SU-DHL-6 (cell line): ENCODE results near the gene ATP6V0A1.

ENCODE experiments used
- H2AFZ ChIP-seq: fragments of 200-600 bp; sonication (generic); 2 replicates; pipeline ENCODE4 v1.6.1; 2014; ENCODE audit warnings: low read depth, mild to moderate bottlenecking, moderate library complexity, mixed read lengths, antibody characterized with exemption, low read length; ENCODE audit not compliant: severe bottlenecking
- H3F3A ChIP-seq: fragments of 200-600 bp; shearing (Covaris generic); 2 replicates; pipeline ENCODE4 v1.6.0; 2016; ENCODE audit warnings: antibody characterized with exemption, mild to moderate bottlenecking; ENCODE audit not compliant: insufficient read depth
- H3K27ac ChIP-seq: fragments of 200-600 bp; sonication (generic); 2 replicates; pipeline ENCODE4 v1.5.1; 2016; ENCODE audit warnings: low read depth, mild to moderate bottlenecking, low read length, moderate library complexity, mixed read lengths
- H3K27me3 ChIP-seq: fragments of 200-600 bp; sonication (generic), shearing (Covaris generic); 2 replicates; pipeline ENCODE4 v1.6.0; 2014; ENCODE audit warnings: mild to moderate bottlenecking, low read length
- H3K36me3 ChIP-seq: fragments of 200-600 bp; sonication (generic); 2 replicates; pipeline ENCODE4 v1.6.1; 2014; ENCODE audit warnings: mild to moderate bottlenecking, low read length, mixed read lengths
- H3K4me2 ChIP-seq: fragments of 300-600, 200-600 bp; shearing (Covaris generic), sonication (generic); 2 replicates; pipeline ENCODE4 v1.6.0; 2014; ENCODE audit warnings: low read length, low read depth, mild to moderate bottlenecking; ENCODE audit not compliant: poor library complexity, severe bottlenecking
- H3K4me3 ChIP-seq: fragments of 200-600 bp; sonication (generic); 2 replicates; pipeline ENCODE4 v1.5.1; 2014; ENCODE audit warnings: antibody characterized with exemption, low read length, mild to moderate bottlenecking, mixed read lengths; ENCODE audit not compliant: insufficient read depth, poor library complexity, severe bottlenecking
- H3K79me2 ChIP-seq: fragments of 200-600 bp; sonication (generic); 2 replicates; pipeline ENCODE4 v1.6.1; 2014; ENCODE audit warnings: mild to moderate bottlenecking, low read length, moderate library complexity; ENCODE audit not compliant: insufficient read depth
- H3K9ac ChIP-seq: fragments of 200-600 bp; sonication (generic); 2 replicates; pipeline ENCODE4 v1.7.0; 2014; ENCODE audit warnings: mild to moderate bottlenecking, low read length
- H3K9me2 ChIP-seq: fragments of 200-600 bp; sonication (generic); replicated peaks from 2 replicates; pipeline ENCODE4 v1.6.1; 2014; ENCODE audit warnings: low read length; ENCODE audit not compliant: insufficient read depth
- H3K9me3 ChIP-seq: fragments of 200-600 bp; sonication (generic); 2 replicates; pipeline ENCODE4 v1.6.1; 2014; ENCODE audit warnings: low read length, mixed read lengths; ENCODE audit not compliant: insufficient read depth
- H4K20me1 ChIP-seq: fragments of 200-600 bp; sonication (generic); 2 replicates; pipeline ENCODE4 v1.6.1; 2014; ENCODE audit warnings: low read depth, mild to moderate bottlenecking, antibody characterized with exemption, low read length, moderate library complexity, mixed read lengths
- CTCF ChIP-seq: fragments of 200-600 bp; sonication (generic); IDR thresholded peaks from one replicate; pipeline ENCODE4 v1.5.1; 2017; ENCODE audit warnings: antibody characterized with exemption, mild to moderate bottlenecking, low read length, moderate library complexity; ENCODE audit not compliant: insufficient read depth, poor library complexity, severe bottlenecking
- EZH2phosphoT487 ChIP-seq: fragments of 200-600 bp; sonication (generic), shearing (Covaris generic); conservative IDR thresholded peaks from 2 replicates; pipeline ENCODE4 v1.6.1; 2018; ENCODE audit warnings: mild to moderate bottlenecking, antibody characterized with exemption, low read length, moderate library complexity, mixed read lengths

ATP6V0A1 gene

GRCh38 chr17:42459256-42459800 is 650 bp downstream of the ATP6V0A1 start:
- H3K27ac ChIP-seq, result peak overlapping the region; percentile 82

DNA sequence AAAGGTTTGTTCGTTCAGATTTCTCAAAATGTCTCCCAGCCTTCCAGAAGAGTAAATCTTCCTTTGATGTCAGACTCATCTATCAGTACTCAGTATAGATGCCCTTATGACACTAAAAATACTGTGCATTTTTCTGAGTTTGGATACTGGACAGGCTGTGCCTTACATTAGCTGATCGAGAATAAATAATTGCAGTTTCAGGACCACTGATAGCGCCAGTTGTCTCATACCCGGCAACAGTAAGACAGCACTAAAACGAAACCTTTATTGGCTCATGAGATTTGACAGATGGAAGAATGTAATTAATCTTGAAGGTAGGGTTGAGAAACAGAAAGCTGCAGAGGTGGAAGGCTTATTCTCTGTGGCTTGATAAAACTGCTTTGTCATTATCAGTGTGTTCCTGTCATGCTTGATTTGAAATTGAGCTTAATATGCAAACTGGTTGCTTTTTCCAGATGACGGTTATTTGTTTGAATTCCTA is 1.2 kb downstream of the ATP6V0A1 start:
- H3K4me3 ChIP-seq, result peak overlapping the region; percentile 85
- no peak for TF ChIP-seq EZH2phosphoT487
- no peak for TF ChIP-seq CTCF
- H3K4me2 ChIP-seq, result peak overlapping the region; percentile 93
- H3K9me2 ChIP-seq, result no peaks in the 10 kb centered on the region
- no peaks in the 10 kb centered on the region for H3K36me3 ChIP-seq
- H3K27ac ChIP-seq, result peak overlapping the region; percentile 82
- H3F3A ChIP-seq, result peaks cover 29% of the 10 kb centered on the region
- H2AFZ ChIP-seq, result no peak overlapping the region
- no peaks in the 10 kb centered on the region for H3K9me3 ChIP-seq
- H3K9ac ChIP-seq, result peak overlapping the region; percentile 85
- no peaks in the 10 kb centered on the region for H3K27me3 ChIP-seq
- H3K79me2 ChIP-seq, result peaks cover 25% of the 10 kb centered on the region
- H4K20me1 ChIP-seq, result no peaks in the 10 kb centered on the region

More at GRCh38 chr17:42459256-42459800, 650 bp downstream of the ATP6V0A1 start:
- Histone ChIP-seq H3K4me3 (peak overlapping the region; percentile 85), H3K9me3 (no peaks in the 10 kb centered on the region), H4K20me1 (no peaks in the 10 kb centered on the region), H2AFZ (peak overlapping the region; percentile 78), H3K79me2 (peaks cover 25% of the 10 kb centered on the region), H3F3A (peaks cover 29% of the 10 kb centered on the region), H3K9ac (peak overlapping the region; percentile 85), H3K9me2 (no peaks in the 10 kb centered on the region), H3K27me3 (no peaks in the 10 kb centered on the region), H3K4me2 (peak overlapping the region; percentile 93), H3K36me3 (no peaks in the 10 kb centered on the region)
- no peak for TF ChIP-seq EZH2phosphoT487
- peak; percentile 52 for TF ChIP-seq CTCF

GRCh38 chr17:42460371-42460770 is 1.7 kb downstream of the ATP6V0A1 start:
- H3K4me3 ChIP-seq, result peak overlapping the region; percentile 85
- peak overlapping the region; percentile 93 for H3K4me2 ChIP-seq
- TF ChIP-seq EZH2phosphoT487 (no peak), CTCF (no peak)
- H3K36me3 ChIP-seq, result no peaks in the 10 kb centered on the region
- H3K9me3 ChIP-seq, result no peaks in the 10 kb centered on the region
- no peaks in the 10 kb centered on the region for H3K27me3 ChIP-seq
- H3K79me2 ChIP-seq, result peaks cover 25% of the 10 kb centered on the region
- no peaks in the 10 kb centered on the region for H4K20me1 ChIP-seq
- no peaks in the 10 kb centered on the region for H3K9me2 ChIP-seq
- no peak overlapping the region for H2AFZ ChIP-seq
- peak overlapping the region; percentile 85; the same call in 1 of the 2 replicates for H3K9ac ChIP-seq
- H3F3A ChIP-seq, result peaks cover 29% of the 10 kb centered on the region
- H3K27ac ChIP-seq, result peak overlapping the region; percentile 82
